ENCODE data around the gene NF1.
"Not testable (repeated sequence)": the region's sequence is repeated elsewhere in the genome, so short reads cannot be mapped to it uniquely, and the experiment has no call there.

The NF1 gene

DNA sequence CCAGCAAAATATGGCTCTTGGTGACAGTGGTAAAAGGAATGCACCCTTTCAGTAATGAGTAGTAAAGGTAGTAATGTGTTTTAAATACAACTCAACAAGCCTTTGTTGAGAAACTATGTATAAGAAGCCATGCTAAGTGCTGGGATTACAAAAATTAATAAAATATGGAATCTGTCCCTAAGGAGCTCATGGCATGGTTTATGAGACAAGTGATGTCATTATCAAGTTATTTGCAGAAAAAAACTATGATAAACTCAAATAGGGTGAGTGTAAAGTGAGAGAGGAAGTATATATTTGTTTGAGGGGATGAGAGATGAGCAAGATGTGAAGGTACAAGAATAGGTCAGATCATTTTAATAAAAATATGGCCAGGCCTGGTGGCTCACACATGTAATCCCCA, 76.9 kb downstream of the NF1 start:
- no peaks in the 10 kb centered on the region for H3K4me1 ChIP-seq (ENCODE audit: low read length)
- H3K4me2 ChIP-seq (ENCODE audit: low read depth, low read length): no peak overlapping the region
- no peak for TF ChIP-seq EZH2phosphoT487 (IDR thresholded peaks at IDR 0.05; ENCODE audit: low read length)
- TF ChIP-seq EZH2 (optimal IDR thresholded peaks at IDR 0.05; ENCODE audit: low read depth, low read length): no peak
- no peaks in the 10 kb centered on the region for H3K27me3 ChIP-seq (replicated peaks; ENCODE audit: insufficient read depth, low read length)
- no peak overlapping the region for H3K9ac ChIP-seq (ENCODE audit: low read length)
- H3K9me3 ChIP-seq (replicated peaks; ENCODE audit: insufficient read depth, low read length): no peaks in the 10 kb centered on the region
- no peaks in the 10 kb centered on the region for H3K9me2 ChIP-seq (replicated peaks; ENCODE audit: insufficient read depth, low read length)
- no peaks in the 10 kb centered on the region for H3K36me3 ChIP-seq (replicated peaks; ENCODE audit: insufficient read depth, low read length)
- no peaks in the 10 kb centered on the region for H3K79me2 ChIP-seq (ENCODE audit: low read length)
- no peak for DNase-seq
- no peak overlapping the region for H2AFZ ChIP-seq (ENCODE audit: low read length)
- H3K4me3 ChIP-seq (ENCODE audit: low read length): no peak overlapping the region
- no peak overlapping the region for H3K27ac ChIP-seq (ENCODE audit: low read length)
- H3F3A ChIP-seq (ENCODE audit: insufficient read depth, low read length): no peaks in the 10 kb centered on the region
- no peaks in the 10 kb centered on the region for H4K20me1 ChIP-seq (ENCODE audit: insufficient read depth, low read length)

DNA sequence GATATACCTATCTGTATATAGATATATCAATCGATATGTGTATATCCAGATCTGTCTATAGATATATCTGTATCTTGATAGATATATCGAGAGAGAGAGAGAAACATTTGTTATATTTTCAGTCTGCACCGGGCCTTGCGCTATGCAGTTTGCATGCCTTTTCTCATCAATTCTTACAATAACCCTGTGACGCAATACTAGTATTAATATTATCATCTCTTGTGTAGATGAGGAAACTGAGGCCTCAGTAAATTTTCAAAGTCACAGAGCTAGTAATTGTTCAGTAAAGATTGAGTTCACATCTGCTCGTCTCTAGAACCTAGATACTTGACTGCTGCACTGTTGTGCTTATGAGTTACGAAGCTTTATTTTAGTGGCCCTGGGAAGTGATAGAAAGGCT, 77.6 kb downstream of the NF1 start:
- Histone ChIP-seq H3K9me3 (replicated peaks; ENCODE audit: insufficient read depth, low read length) (no peaks in the 10 kb centered on the region), H3K27ac (ENCODE audit: low read length) (no peak overlapping the region), H3K4me3 (ENCODE audit: low read length) (no peak overlapping the region), H3K4me1 (ENCODE audit: low read length) (no peaks in the 10 kb centered on the region), H3K79me2 (ENCODE audit: low read length) (no peaks in the 10 kb centered on the region), H3K9ac (ENCODE audit: low read length) (no peak overlapping the region), H3F3A (ENCODE audit: insufficient read depth, low read length) (no peaks in the 10 kb centered on the region), H3K36me3 (replicated peaks; ENCODE audit: insufficient read depth, low read length) (no peaks in the 10 kb centered on the region), H3K9me2 (replicated peaks; ENCODE audit: insufficient read depth, low read length) (no peaks in the 10 kb centered on the region), H3K27me3 (replicated peaks; ENCODE audit: insufficient read depth, low read length) (no peaks in the 10 kb centered on the region), H3K4me2 (ENCODE audit: low read depth, low read length) (no peak overlapping the region), H4K20me1 (ENCODE audit: insufficient read depth, low read length) (no peaks in the 10 kb centered on the region), H2AFZ (ENCODE audit: low read length) (no peak overlapping the region)
- no peak for DNase-seq
- TF ChIP-seq EZH2 (optimal IDR thresholded peaks at IDR 0.05; ENCODE audit: low read depth, low read length) (no peak), EZH2phosphoT487 (IDR thresholded peaks at IDR 0.05; ENCODE audit: low read length) (no peak)
- TF ChIP-seq, protein P1, sequence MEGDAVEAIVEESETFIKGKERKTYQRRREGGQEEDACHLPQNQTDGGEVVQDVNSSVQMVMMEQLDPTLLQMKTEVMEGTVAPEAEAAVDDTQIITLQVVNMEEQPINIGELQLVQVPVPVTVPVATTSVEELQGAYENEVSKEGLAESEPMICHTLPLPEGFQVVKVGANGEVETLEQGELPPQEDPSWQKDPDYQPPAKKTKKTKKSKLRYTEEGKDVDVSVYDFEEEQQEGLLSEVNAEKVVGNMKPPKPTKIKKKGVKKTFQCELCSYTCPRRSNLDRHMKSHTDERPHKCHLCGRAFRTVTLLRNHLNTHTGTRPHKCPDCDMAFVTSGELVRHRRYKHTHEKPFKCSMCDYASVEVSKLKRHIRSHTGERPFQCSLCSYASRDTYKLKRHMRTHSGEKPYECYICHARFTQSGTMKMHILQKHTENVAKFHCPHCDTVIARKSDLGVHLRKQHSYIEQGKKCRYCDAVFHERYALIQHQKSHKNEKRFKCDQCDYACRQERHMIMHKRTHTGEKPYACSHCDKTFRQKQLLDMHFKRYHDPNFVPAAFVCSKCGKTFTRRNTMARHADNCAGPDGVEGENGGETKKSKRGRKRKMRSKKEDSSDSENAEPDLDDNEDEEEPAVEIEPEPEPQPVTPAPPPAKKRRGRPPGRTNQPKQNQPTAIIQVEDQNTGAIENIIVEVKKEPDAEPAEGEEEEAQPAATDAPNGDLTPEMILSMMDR (IDR thresholded peaks at IDR 0.05; ENCODE audit: low read length): no peak

GRCh38 chr17:31174215-31174614, 79.4 kb downstream of the NF1 start:
- no peaks in the 10 kb centered on the region for H3K79me2 ChIP-seq (ENCODE audit: low read length)

GRCh38 chr17:31175237-31175636, 80.5 kb downstream of the NF1 start:
- no peak overlapping the region for H3K4me3 ChIP-seq (ENCODE audit: low read length)
- no peaks in the 10 kb centered on the region for H3K9me2 ChIP-seq (replicated peaks; ENCODE audit: insufficient read depth, low read length)
- H4K20me1 ChIP-seq (ENCODE audit: insufficient read depth, low read length): no peaks in the 10 kb centered on the region
- no peak overlapping the region for H3K4me2 ChIP-seq (ENCODE audit: low read depth, low read length)
- no peak overlapping the region for H3K27ac ChIP-seq (ENCODE audit: low read length)
- no peak for DNase-seq
- no peak for TF ChIP-seq EZH2phosphoT487 (IDR thresholded peaks at IDR 0.05; ENCODE audit: low read length)
- TF ChIP-seq, protein P1 (IDR thresholded peaks at IDR 0.05; ENCODE audit: low read length): no peak
- TF ChIP-seq EZH2 (optimal IDR thresholded peaks at IDR 0.05; ENCODE audit: low read depth, low read length): no peak
- H3K79me2 ChIP-seq (ENCODE audit: low read length): no peaks in the 10 kb centered on the region
- H3K36me3 ChIP-seq (replicated peaks; ENCODE audit: insufficient read depth, low read length): no peaks in the 10 kb centered on the region
- no peaks in the 10 kb centered on the region for H3F3A ChIP-seq (ENCODE audit: insufficient read depth, low read length)
- no peaks in the 10 kb centered on the region for H3K9me3 ChIP-seq (replicated peaks; ENCODE audit: insufficient read depth, low read length)
- no peak overlapping the region for H2AFZ ChIP-seq (ENCODE audit: low read length)
- H3K27me3 ChIP-seq (replicated peaks; ENCODE audit: insufficient read depth, low read length): no peaks in the 10 kb centered on the region
- H3K4me1 ChIP-seq (ENCODE audit: low read length): no peaks in the 10 kb centered on the region
- H3K9ac ChIP-seq (ENCODE audit: low read length): no peak overlapping the region

More at GRCh38 chr17:31174215-31174614, 79.4 kb downstream of the NF1 start:
- TF ChIP-seq EZH2phosphoT487 (IDR thresholded peaks at IDR 0.05; ENCODE audit: low read length): no peak
- no peak for TF ChIP-seq EZH2 (optimal IDR thresholded peaks at IDR 0.05; ENCODE audit: low read depth, low read length)
- TF ChIP-seq, protein P1 (IDR thresholded peaks at IDR 0.05; ENCODE audit: low read length): no peak
- Histone ChIP-seq H4K20me1 (ENCODE audit: insufficient read depth, low read length) (no peaks in the 10 kb centered on the region), H3K4me1 (ENCODE audit: low read length) (no peaks in the 10 kb centered on the region), H3K27ac (ENCODE audit: low read length) (no peak overlapping the region), H3K36me3 (replicated peaks; ENCODE audit: insufficient read depth, low read length) (no peaks in the 10 kb centered on the region), H2AFZ (ENCODE audit: low read length) (no peak overlapping the region), H3F3A (ENCODE audit: insufficient read depth, low read length) (no peaks in the 10 kb centered on the region), H3K27me3 (replicated peaks; ENCODE audit: insufficient read depth, low read length) (no peaks in the 10 kb centered on the region), H3K9me2 (replicated peaks; ENCODE audit: insufficient read depth, low read length) (no peaks in the 10 kb centered on the region), H3K9me3 (replicated peaks; ENCODE audit: insufficient read depth, low read length) (no peaks in the 10 kb centered on the region), H3K4me2 (ENCODE audit: low read depth, low read length) (no peak overlapping the region), H3K4me3 (ENCODE audit: low read length) (no peak overlapping the region), H3K9ac (ENCODE audit: low read length) (no peak overlapping the region)
- no peak for DNase-seq

DNA sequence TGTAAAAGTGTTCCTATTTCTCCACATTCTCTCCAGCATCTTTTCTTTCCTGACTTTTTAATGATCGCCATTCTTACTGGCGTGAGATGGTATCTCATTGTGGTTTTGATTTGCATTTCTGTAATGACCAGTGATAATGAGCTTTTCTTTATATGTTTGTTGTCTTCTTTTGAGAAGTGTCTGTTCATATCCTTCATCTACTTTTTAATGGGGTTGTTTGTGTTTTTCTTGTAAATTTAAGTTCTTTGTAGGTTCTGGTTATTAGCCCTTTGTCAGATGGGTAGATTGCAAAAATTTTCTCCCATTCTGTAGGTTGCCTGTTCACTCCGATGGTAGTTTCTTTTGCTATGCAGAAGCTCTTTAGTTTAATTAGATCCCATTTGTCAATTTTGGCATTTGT, 81.4 kb downstream of the NF1 start:
- not testable (repeated sequence) for H3F3A ChIP-seq (ENCODE audit: insufficient read depth, low read length); H3K27me3 ChIP-seq (replicated peaks; ENCODE audit: insufficient read depth, low read length)

GRCh38 chr17:31178951-31179350, 84.2 kb downstream of the NF1 start:
- not testable (repeated sequence) for H3K4me3 ChIP-seq (ENCODE audit: low read length); H3K9me3 ChIP-seq (replicated peaks; ENCODE audit: insufficient read depth, low read length); H3K27ac ChIP-seq (ENCODE audit: low read length); H3F3A ChIP-seq (ENCODE audit: insufficient read depth, low read length); H3K79me2 ChIP-seq (ENCODE audit: low read length); H3K4me2 ChIP-seq (ENCODE audit: low read depth, low read length); H4K20me1 ChIP-seq (ENCODE audit: insufficient read depth, low read length); H2AFZ ChIP-seq (ENCODE audit: low read length); H3K27me3 ChIP-seq (replicated peaks; ENCODE audit: insufficient read depth, low read length); H3K36me3 ChIP-seq (replicated peaks; ENCODE audit: insufficient read depth, low read length); H3K9me2 ChIP-seq (replicated peaks; ENCODE audit: insufficient read depth, low read length); H3K4me1 ChIP-seq (ENCODE audit: low read length); H3K9ac ChIP-seq (ENCODE audit: low read length); DNase-seq

More for the DNA sequence above, 81.4 kb downstream of the NF1 start:
- not testable (repeated sequence) for H3K4me1 ChIP-seq (ENCODE audit: low read length); H2AFZ ChIP-seq (ENCODE audit: low read length); H4K20me1 ChIP-seq (ENCODE audit: insufficient read depth, low read length); H3K9me3 ChIP-seq (replicated peaks; ENCODE audit: insufficient read depth, low read length); H3K79me2 ChIP-seq (ENCODE audit: low read length); H3K9me2 ChIP-seq (replicated peaks; ENCODE audit: insufficient read depth, low read length); H3K36me3 ChIP-seq (replicated peaks; ENCODE audit: insufficient read depth, low read length); H3K9ac ChIP-seq (ENCODE audit: low read length); H3K4me2 ChIP-seq (ENCODE audit: low read depth, low read length); H3K4me3 ChIP-seq (ENCODE audit: low read length); DNase-seq; H3K27ac ChIP-seq (ENCODE audit: low read length)
